ENCODE data around the gene NEGR1.

The NEGR1 gene

DNA sequence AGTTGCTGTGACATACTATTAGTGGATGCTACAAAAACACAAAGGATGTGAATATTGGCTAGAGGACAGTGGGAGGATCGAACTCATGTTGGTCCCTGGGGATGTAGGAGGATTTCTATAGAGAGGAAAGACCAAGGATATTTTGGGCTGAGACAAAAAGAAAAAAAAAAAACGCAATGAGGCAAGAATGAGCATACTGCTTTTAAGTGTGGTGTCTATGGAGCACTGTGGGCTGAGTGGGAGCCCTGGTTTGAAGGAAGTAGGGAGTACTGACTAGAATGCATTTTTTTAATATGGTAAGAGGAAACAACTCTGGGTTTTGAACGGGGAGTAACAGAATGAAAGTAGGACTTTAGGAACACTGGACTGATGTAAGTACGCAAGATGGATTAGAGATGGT lies 450.7 kb downstream of the NEGR1 start:
- no peak for DNase-seq
- intact Hi-C loops (cut with DNase I): no loop called here

DNA sequence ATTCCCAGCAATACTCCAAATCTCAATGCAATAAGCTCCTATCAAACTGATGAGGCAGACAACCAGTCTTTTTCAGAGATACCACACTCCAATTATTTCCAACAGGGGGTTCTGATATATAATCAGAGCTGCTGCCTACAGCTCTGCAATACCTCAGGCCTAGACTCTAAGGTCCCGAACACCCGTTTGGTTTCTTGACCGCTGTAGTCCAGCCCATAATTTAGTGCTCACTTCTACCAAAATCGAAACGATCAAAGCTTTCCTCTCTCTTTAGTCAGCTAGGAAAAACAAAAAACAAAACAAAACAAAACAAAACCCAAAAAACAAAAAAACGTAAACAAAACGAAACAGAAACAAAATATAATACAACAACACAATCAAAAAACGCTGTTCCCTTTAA lies 453.0 kb downstream of the NEGR1 start:
- intact Hi-C loops (cut with DNase I): no loop called here
- no peak for DNase-seq

- peak in 17 of 42 donors; percentile 5 to 63 (median 21) for DNase-seq
- intact Hi-C loops (cut with DNase I): no loop called here
Observed at GRCh38 chr1:71828431-71829012, 453.8 kb downstream of the NEGR1 start.

- intact Hi-C loops (cut with DNase I): no loop called here
- DNase-seq: no peak
Observed at GRCh38 chr1:71823708-71824305, 458.5 kb downstream of the NEGR1 start.

GRCh38 chr1:71817028-71817427 lies 465.3 kb downstream of the NEGR1 start:
- intact Hi-C loops (cut with DNase I): no loop called here
- no peak for DNase-seq

DNA sequence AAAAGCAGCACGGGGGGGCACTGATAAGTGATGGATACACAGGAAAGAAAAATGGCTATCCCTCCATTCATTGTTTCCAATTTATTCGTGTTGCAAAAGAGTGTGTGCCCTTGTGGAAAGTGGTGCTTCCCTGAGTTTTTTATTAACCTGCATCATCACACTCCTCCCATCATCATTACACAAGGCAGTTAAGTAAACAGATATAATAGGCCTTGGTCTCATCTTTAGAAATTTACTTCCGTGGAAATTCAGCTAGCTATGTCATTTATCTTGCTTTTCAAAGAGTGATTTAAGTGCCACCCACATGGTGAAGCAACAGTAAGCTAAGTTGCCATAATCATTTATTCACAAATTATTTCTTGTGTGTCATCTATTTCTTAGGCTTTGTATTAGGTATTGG lies 473.3 kb downstream of the NEGR1 start:
- intact Hi-C loops (cut with DNase I): no loop called here
- peak in 1 of 42 donors; percentile 3 for DNase-seq

DNA sequence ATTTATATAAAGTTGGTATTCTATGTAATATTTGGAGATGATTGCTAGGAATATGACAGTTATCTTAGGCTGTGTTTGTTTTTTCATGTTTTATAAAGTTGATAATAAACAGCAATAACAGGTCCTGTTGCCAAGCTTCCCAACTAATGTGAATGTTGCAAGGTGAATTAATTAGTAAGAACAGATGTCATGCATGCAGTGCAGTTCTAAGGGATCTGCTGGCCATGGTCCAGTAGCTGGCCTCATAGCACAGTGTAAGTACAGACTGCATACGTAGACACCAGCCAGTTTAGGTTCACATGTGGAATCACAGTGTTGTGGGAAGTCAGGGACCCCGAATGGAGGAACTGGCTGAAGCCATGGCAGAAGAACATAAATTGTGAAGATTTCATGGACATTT lies 478.2 kb downstream of the NEGR1 start:
- intact Hi-C loops (cut with DNase I): no loop called here
- DNase-seq: no peak

- DNase-seq: no peak
- intact Hi-C loops (cut with DNase I): no loop called here
Observed at GRCh38 chr1:71796006-71796405, 486.3 kb downstream of the NEGR1 start.

DNA sequence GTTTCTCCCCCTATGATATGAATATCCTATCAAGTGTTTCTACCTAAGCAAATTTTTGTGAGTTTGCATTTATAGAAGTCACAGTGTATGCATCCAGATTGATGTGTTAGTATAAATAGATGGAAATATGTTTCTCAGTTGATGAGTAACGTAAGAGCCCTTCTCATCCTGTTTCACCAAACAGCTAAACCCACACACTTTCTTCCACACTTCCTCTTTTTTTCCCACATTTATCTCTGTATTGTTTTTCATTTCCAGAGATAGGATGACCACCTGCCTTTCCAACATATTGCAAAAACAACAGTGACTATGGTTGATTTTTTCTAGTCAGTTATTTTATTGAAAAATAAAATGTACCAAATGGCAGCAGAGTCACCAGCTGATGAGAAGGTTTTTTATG lies 490.1 kb downstream of the NEGR1 start:
- intact Hi-C loops (cut with DNase I): no loop called here
- no peak for DNase-seq

GRCh38 chr1:71788113-71788512 lies 494.2 kb downstream of the NEGR1 start:
- intact Hi-C loops (cut with DNase I): no loop called here

DNA sequence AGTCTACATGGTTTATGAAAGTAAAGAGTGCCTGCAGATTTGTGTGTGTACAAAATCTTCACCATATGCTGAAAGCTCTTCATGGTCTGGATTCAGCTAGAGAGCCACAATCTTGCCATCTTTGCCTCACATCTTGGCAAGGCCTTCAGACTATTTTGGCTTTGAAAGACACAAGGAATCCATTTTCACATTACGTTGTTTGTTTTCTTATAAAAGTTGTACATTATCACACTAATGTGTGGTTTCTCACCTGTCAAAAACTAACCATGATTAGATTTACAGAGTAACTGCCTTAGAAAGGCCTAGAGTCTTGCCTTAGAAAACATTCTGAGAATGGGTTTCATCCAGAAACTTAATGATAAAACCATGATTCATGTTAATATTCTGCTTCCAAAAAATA lies 494.6 kb downstream of the NEGR1 start:
- intact Hi-C loops (cut with DNase I): no loop called here
- DNase-seq: no peak

More at GRCh38 chr1:71788113-71788512, 494.2 kb downstream of the NEGR1 start:
- no peak for DNase-seq

DNA sequence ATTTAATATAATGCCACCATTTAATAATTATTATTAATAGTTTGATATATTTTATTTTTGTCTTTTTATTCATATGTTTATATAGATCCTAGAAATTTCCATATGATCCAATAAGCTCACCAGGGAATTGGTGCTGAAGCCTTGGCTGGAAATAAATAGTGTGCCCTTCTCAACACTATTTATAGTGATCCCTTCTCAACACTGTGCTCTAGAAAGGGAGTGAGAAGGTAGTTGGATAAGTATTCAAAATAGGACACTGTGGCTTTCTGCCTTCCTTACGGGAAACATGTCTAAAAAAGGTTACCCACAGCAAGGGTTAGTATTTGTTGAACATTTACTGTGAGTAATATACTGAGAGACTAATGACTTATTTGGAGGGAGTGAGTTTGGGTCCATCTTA lies 496.1 kb downstream of the NEGR1 start:
- no peak for DNase-seq
- intact Hi-C loops (cut with DNase I): no loop called here

DNA sequence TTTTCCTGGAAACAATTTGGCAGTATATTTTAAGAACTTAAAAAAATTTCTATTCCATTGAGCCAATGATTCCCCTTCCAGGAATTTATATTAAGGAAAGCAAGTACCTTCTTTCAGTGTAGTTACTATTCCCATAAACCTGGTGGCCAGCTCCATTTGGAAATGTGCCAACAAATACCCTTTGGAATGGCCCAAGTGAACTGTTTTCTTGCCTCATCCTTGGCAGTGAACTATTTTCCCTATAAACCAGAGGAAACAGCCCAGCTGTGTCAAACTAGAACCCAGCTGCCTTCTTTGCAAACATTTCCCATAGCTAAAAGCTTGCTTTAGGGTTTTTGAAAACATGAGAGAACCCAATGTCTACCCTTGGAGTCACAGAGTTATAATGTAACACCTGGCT lies 496.9 kb downstream of the NEGR1 start:
- intact Hi-C loops (cut with DNase I): no loop called here
- no peak for DNase-seq

- intact Hi-C loops (cut with DNase I): no loop called here
- DNase-seq: no peak
Observed at GRCh38 chr1:71785000-71785399, 497.3 kb downstream of the NEGR1 start.

DNA sequence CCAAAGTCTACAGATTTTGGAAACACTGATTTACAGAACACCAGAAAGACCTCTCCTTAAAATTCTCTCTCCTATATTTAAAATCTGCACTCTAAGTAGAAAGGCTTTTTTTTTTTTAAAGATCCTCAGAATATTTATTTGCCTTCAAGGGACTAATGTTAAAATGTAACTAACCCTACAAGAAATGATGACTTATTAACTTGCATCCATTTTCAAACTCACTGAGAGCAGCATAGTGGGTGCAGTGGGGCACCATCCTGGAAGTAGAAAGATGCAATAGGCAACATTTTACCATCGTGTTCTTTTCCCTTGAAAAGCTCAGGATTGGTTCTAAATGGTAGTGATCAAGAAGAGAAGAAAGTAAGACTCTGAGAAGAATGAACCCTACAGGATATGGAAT lies 498.1 kb downstream of the NEGR1 start:
- DNase-seq: no peak
- intact Hi-C loops (cut with DNase I): no loop called here

- intact Hi-C loops (cut with DNase I): no loop called here
- DNase-seq: no peak
Observed at GRCh38 chr1:71783071-71783470, 499.3 kb downstream of the NEGR1 start.

GRCh38 chr1:71781450-71781849 lies 500.9 kb downstream of the NEGR1 start:
- intact Hi-C loops (cut with DNase I): no loop called here
- DNase-seq: no peak

GRCh38 chr1:71780681-71781080 lies 501.7 kb downstream of the NEGR1 start:
- DNase-seq: peak in 8 of 42 donors; percentile 7 to 52 (median 19)
- intact Hi-C loops (cut with DNase I): no loop called here

DNA sequence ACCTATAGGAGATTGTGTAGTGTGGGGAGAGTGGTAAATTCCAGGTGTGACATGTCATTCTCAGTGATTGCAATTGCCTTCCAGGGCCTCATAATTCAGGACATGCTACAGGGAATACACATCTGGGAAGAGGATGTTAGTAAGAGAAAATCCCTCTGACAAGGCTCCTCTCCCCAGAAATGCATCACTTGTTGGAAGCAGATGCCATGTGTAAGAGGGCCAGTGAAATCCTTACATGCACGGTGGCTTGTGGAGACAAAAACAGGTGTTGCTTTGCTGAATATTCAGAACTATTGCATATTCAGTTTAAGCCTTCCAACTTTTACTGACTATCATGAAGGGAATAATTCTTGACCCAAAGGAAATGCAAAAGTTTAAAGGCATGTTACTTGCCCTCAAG lies 503.4 kb downstream of the NEGR1 start:
- DNase-seq: no peak
- intact Hi-C loops (cut with DNase I): no loop called here

DNA sequence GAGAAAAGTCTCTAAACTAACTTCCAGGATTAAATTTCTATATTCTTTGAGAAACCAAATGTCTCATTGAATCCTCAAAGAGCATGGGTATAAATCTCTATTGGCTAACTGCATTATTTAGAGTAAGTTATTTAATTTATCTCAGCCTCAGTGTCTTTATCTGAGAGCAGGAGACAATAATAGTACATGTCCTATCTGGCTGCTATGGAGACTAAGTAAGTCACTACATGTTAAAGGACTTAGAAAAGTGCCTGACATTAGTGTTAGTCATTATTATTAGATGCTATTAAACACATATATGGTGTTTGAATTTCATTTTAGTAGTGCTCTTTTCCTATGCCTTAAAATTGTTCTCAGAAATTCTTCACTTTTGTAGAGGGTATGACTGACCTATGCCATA lies 505.2 kb downstream of the NEGR1 start:
- intact Hi-C loops (cut with DNase I): no loop called here
- DNase-seq: no peak

DNA sequence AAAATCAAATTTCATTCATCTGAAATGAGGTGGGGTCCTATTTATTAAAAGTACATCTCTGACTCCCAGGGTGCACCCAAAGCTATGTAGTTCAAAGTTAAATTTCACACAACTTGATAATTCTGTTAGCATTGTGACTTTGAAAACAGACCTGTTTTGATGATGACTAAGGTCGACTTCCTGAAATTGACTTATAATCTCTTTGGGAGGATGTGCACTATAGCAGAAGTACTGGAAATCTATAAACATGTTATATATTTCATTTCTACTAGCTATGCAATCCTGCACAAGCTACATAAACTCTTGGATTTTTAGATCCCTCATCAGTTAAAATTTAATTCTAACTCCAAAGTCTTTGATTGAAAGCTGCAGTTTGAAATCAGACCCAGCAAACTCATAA lies 507.6 kb downstream of the NEGR1 start:
- DNase-seq: no peak

GRCh38 chr1:71770121-71770520 lies 512.2 kb downstream of the NEGR1 start:
- intact Hi-C loops (cut with DNase I): no loop called here
- DNase-seq: no peak

More for the DNA sequence above, 507.6 kb downstream of the NEGR1 start:
- intact Hi-C loops (cut with DNase I): no loop called here
